Muscle of back (tissue), 11 donors: Measurements from ENCODE around the gene SLC25A53. TPM values are rescaled to one million over a fixed set of nuclear protein-coding genes. Genes with fewer than 3 reads are reported as not detected.
"Not testable (repeated sequence)": the region's sequence is repeated elsewhere in the genome, so short reads cannot be mapped to it uniquely, and the experiment has no call there.

Source experiments
- DNase-seq, 3 donors: peaks; one replicate each; pipeline versions ENCODE4 v3.0.0 to v3.0.0-alpha.2; 2013
- polyA plus RNA-seq, 10 donors: library from polyadenylated mRNA; unstranded; fragments of 120-200 nt; gene quantifications; one replicate each; pipeline ENCODE4 v1.2.1, GENCODE V29; 2013; ENCODE audit not compliant: insufficient read length in 10 of 10

The SLC25A53 gene
- polyA plus RNA-seq, 10 donors, result 5.0 to 8.3 (median 6.7) TPM

DNA sequence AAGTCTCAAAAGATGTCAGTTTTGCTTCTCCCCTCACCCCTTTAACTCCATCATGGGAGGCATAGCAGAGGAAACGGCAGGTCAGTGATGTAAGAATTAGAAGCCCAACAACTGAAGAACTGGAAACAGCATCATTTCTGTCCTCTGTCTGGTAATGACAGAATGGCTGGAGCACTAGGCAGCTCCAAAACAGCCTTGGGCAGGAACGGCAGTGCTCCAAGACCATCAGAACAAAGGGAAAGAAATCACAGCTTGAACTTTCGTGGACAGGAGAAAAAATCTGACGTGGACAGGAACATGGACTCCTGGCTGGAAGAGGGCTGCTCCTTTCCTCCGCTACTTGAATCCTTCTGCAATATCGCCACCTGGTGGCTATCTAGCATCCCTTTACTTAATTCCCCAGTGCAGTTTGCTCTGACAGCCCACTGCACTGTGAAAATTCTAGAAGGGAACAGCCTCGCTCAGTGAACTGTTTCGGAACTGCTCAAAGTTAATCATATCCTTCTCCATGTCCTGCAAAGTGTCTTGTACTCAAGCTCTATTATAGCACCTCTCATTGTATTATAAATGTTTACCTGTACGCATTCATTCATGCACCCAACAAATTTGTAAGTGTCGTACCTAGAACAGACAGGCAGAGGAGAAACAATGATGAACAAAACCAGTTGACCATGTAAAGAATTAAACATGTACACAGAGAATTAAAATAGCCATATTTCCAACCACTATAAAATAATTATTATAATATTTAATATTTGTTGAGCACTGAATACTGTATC is 20.4 kb downstream of the SLC25A53 start:
- peak; percentile 78 to 92 (median 84) for DNase-seq

DNA sequence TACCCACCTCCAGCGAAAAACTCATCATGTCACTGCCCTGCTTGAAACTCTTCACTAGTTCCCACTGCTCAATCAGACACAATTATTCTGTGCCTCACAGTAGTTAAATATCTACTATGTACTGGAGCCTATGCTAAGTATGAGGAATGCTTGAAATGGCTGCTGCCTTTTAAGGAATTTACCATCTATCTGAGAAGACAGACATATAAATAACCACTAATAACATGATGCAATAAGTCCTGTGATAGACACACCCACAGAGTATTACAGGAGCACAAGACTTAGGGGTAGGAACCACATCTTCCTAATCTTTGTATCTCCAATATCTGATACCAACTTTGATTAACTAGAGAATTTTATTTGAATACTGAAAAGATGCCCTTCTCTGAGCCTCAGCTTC is 21.1 kb downstream of the SLC25A53 start:
- no peak for DNase-seq

DNA sequence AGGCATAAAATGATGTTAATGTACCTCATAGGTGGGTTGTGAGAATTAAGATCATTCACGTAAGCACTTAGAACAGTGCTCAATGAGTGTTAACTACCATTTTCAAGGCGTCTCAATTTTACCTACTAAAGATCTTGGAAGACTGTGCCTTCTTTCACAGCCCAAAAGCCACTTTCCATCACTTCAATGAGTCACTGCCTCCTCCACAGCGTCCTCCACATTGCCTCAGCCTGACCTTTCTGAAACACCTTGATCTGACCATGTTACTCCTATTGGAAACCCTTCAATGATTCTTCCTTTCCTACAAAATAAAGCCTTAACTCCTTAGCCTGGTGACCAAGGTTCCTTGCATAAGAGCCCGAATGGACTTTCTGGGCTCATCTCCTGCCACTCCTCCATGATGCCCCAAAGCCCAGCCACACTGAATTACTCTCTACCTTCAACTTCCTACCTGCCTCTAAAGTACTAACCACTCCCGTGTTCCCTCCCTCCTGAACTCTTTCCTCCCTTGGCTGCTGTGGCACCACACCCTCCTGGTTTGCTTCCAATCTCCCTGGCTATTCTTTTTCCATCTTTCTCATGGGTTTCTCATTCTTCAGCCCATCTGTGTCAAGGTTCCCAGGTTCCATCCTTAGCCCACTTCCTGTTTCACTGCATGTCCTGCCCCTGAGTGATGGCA is 22.1 kb downstream of the SLC25A53 start:
- DNase-seq, result no peak

DNA sequence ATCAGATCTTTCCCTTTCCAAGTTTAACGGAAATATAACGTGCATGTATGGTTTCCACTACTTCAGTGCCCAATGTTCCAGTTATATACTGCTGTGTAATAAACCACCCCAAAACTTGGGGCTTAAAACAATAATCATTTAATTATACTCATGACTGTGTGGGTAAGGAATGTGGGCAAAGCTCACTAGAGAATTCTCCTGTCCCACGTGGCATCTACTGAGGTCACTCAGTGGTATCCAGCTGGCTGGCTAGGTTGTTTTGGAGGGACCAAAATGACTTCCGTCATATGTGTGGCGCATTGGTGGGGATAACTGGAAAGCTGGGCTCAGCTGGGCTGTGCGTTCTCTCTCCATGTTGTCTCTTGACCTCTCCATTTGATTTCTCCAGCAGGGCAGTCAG is 26.0 kb downstream of the SLC25A53 start:
- DNase-seq, result no peak

DNA sequence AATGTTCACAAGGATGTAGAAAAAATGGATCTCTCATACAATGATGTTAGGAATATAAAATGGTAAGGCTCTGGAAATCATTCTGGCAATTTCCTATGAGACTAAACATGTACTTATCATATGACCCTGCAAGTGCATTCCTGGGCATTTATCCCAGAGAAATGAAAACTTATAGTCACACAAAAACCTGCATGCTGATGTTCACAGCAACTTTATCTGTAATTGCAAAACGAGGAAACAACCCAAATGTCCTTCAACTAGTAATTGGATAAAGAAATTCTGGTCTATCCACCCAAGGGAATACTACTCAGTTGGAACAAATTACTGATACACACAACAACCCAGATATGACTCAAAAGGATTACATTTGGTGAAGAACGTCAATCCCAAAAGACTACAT is 30.0 kb downstream of the SLC25A53 start:
- DNase-seq, result no peak

DNA sequence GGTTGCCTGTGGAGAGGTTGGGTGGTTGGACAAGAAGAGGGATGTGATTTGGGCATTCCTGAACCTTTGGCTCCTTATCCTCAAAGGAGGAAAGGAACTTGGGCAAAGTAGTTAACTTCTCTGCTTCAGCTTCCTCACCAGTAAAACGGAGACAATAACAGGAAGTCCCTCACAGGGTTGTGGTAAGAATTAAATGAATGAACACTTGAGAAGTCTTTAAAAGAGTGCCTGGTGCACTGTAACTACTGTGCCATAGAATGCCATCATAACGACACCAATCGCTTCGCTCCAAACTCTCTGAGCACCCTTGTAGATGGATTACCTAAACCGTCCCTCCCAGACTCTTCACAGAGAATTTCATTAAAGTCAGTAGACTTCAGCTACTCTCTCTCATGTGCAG is 34.0 kb downstream of the SLC25A53 start:
- DNase-seq, result no peak

DNA sequence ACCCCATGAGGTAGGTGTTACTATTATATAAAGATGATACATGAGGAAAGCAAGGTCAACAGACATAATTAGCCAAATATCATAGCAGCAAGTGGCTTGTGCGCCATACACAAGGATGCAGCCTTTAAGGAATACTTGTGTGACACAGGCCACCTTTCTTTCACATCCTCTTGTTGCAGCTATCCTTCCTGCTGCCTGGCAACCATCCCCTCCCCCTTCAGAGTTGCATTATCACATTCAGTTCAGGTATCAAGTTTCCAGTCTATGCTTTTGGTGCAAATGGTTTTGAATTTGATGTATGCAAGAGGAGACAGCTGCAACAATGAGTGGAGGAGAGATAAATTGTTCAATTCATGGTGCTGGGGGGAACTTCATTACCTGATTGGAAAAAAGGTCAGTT is 38.0 kb downstream of the SLC25A53 start:
- no peak for DNase-seq

DNA sequence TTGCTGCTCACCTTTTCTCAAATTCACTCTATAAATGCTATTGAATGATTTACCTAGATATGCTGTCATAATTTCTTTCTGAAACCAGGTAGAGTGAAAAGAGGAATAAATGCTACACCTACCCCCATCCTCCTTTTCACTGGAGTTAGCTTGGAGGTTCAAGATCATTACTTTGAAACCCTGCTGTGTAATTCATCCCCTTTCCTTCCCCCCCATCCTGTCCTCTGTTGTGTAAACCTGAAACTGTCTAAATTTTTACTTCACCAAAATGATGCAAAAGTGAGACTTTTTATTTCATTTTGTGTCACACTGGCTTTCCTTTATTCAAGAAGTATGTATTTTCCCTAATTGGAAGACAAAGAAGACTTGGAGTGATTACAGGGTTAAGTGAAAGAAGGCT is 39.0 kb downstream of the SLC25A53 start:
- no peak for DNase-seq

DNA sequence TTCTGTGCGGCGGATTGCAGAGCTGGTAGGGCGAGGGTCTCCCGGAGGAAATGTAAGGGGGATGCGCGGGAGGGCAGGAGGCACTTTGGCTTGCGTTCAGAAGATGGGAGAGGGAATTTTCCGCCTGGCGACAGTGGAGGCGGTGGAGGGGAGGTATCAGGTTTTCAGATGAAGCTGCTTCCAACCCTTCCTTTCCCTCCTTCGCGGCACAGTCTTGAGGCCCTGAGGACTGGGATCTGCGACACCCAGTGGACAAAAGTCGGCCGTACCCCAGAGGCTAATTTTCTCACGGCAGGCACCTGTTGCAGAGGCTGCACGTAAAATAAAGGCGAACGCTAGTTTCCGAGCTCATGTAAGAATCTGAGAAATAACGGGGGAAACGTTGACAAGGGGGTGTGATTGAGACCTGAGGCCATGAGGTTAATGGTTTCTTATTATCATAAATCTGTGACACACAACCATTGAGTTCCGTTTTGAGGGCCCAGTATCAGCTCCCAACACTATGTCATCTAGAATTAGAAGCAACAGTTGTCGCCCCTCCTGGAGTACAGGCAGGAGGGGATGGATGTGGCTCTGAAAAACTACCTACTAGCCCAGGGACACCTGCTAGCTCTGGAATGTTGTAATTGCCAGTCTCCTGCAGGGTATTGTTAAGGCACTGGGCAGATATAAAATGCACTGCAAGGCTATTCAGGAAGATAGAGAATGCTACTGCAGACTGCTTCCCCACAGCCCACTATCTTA is 43.4 kb downstream of the SLC25A53 start:
- peak; percentile 28 to 54 (median 30) for DNase-seq

DNA sequence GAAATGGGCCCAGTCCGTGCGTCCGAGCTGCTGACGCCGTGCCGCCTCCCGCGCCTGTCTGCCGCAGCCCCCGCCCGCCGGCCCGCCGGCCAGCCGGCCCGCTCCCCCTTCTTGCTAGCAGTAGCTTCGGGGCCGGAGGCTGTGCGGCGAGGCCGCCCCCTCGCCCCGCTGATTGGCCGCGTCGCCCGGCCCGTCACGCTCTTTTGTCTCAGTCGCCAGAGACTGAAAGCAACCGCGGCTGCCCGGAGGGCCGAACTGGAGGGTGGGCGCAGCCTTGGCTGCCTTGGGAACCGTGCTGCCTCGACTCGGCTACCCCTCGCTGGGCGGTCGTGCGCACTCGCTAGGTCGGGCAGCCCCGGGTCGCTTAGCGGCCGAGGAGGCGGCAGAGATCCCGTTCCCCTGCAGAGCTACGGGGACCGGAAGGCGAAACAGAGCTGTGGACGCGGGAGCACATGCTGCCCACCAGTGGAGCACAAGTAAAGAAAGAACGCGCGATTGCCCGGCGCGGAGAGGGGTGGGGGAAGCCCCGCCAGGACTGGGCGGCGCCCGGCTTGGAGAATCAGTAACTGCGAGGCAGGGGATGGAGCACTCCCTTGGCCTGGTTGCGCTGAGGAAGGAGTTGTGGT is 44.4 kb downstream of the SLC25A53 start, which contains the start of gene ZCCHC18:
Gene ZCCHC18, plus strand, starts transcription at position 198 of the 626 bp plus-strand sequence. CDS start 1,589 bp downstream, outside the sequence.
- DNase-seq, result peak; percentile 28 to 89 (median 66)

DNA sequence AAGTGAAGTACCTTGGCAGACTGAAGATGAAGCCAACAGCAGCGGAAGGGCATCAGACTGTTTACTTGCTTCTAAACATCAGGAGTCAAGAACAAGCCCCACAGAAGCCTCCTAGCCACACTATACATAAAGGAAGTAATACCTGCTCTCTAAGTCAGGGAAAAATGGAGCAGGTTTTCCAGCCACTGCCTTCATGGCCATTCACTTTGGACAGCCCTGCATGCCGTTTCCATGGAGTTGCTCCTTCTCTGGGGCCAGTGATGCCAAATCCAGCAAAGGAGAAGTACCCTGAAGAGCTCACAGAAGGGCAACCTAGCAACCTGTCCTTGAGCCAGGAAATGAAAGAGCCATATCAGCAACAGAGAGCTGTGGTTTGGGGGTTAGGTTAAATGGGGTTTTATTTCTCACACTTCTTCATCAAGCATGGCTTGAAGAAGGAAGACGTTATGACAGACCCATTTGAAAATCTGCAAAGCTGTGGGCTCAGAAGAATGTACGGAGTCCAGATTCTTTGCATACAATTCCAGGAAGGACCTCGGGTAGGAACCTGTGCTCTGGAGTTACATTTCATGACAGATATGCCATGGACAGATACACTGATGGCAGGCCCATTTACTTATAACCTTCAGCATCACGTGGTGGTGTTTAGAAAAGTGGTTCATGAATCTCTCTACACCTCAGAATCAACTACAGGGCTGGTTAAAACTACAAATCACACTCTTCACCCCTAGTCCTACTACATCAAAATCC is 46.1 kb downstream of the SLC25A53 start:
- DNase-seq, result not testable (repeated sequence)

DNA sequence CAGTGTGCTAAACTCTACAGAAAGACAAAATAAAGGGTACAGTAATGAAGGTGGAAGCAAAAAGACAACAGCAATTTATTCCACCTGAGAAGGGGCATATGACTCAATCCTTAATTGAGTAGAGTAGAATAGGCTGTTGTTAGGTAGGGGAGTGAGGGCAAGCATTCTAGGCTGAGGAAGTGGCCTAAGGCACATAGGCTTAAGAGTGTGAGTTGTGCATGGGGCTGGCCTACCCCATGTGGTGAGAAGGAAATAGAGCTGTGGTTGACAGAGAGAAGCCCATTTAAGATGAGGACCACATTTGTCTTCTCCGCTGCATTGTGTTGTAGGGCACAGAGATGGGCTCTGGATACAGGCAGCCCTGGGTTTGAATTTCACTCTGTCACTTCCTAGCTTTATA is 47.9 kb downstream of the SLC25A53 start:
- DNase-seq, result no peak

DNA sequence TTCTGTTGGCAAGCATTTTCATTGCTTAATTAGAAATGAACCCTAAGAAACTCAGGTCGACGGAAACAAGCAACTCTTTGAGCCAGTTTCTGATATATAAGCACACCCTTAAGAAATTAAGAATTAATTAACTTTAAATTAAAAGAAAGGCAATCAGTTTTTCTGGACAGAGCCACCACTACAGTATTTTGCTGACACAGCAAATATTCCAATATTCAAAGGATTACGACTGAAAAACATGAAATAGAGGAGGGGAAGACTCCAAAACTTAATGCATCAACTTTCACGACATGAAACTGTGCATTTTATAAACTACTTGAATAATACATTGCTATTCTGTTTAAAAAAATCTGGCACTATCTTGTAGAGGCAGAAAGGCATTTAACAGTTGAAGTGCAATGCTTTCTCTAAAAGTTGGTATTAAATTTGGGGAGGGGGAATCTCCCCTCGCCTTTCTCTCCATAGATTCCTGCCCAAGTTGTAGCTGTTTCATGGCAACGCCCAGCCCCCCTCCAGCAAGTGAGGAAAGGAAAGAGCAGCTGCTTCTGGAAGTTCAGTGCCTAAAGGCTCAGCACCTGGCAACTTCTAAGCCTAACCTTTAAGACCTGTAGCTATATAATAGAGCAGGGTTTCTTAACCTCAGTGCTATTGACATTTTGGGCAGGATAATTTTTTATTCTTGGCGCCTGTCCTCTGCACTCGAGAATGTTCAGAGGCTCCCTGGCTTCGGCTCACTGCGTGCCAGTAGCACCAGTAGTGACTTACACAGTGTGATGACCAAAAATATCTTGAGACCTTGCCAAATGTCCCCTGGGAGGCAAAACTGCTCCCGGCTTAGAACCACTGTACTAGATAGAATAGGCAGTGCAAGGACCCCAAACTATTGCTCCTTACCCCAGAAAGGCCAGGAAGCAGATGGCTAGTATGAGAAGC is 51.2 kb downstream of the SLC25A53 start:
- DNase-seq, result no peak

DNA sequence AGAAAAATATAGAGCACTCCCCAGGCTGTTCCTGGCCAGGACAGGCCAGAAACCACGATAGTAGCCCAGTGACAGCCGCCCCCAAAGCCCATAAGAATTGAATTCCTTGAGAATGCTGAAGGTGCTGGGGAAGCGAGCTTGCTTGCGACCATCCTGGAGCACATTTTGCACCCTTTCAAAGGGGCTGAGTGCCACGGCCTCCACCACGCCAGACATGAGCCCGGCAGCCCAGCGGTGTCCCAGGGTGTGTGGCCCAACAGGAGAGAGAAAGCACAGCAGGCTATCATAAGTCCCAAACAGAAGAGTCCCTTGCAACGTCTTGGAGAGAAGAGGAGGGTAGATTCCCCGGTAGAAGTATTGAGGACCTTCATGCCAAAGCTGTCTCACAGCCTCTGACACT is 52.1 kb downstream of the SLC25A53 start:
- no peak for DNase-seq

DNA sequence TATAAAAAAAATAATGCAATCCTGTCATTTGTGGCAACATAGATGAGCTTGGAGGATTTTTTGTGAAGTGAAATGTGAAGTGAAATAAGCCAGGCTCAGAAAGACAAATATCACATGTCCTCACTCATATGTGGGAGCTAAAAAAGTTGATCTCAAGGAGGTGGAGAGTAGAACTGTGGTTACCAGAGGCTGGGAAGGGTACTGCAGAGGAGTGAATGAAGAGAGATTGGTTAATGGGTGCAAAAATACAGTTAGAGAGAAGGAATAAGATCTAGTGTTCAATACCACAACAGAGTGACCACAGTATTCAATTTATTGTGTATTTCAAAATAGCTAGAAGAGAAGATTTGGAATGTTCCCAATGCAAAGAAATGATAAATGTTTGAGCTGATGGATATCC is 57.9 kb downstream of the SLC25A53 start:
- no peak for DNase-seq

DNA sequence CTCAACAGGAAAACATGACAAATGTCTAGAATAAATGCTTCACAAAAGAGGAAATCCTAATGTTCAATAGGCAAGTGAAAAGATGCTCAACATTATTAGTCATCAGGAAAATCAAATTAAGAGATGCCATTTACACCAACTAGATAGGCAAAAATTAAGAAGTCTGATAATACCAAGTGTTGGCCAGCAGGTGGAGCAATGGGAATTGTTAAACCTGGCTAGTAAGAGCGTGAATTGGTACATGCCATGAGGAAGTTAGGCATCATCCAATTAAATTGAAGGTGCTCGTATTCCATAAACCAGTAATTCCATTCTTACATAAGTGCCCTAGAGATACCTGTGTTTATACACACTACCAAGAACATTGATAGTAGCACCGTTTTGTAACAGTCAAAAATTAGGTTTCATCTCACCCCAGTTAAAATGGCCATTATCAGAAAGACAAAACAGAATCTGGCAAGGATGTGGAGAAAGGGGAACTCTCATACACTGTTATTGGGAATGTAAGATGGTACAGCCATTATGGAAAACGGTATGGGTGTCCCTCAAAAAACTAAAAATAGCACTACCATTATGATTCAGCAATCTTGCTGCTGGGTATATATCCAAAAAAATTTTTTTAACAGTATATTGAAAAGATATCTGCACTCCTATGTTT is 58.5 kb downstream of the SLC25A53 start:
- peak; percentile 41 to 67 (median 58) for DNase-seq

DNA sequence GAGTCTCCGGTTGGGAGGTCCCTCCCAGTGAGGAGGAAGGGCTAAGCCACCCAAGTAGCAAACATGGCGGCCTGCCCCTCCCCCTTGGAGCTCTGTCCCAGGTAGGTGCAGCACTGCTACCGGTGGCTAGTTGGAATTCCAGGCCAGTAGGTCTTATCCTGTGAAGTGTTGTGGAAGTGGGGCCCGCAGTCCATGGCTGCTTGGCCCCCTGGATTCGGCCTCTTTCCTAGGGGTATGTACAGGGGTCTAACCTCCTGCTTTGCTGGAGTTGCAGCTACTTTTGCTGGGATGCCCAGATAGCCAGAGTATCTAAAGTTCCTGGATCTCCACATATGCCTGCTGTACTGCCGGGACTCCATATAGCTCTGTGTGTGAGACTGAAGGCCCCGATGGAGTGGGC is 70.9 kb downstream of the SLC25A53 start:
- DNase-seq, result no peak

DNA sequence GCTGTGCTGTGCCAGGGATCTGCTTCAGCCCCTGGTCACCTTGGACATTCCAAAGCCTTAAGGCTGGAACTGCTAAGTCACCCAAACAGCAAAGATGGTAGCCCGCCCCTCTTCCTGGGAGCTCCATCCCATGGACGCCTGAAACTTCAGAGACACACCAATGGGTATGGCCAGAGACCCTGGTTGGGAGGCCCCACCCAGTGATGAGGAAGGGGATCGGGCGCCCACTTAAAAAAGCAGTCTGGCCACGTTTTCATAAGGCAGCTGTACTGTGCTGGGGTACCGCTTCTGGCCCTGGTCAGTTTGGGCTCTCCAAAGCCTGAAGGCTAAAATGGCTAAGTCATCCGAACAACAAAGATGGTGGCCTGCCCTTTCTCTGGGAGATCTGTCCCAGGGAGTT is 71.3 kb downstream of the SLC25A53 start:
- no peak for DNase-seq

DNA sequence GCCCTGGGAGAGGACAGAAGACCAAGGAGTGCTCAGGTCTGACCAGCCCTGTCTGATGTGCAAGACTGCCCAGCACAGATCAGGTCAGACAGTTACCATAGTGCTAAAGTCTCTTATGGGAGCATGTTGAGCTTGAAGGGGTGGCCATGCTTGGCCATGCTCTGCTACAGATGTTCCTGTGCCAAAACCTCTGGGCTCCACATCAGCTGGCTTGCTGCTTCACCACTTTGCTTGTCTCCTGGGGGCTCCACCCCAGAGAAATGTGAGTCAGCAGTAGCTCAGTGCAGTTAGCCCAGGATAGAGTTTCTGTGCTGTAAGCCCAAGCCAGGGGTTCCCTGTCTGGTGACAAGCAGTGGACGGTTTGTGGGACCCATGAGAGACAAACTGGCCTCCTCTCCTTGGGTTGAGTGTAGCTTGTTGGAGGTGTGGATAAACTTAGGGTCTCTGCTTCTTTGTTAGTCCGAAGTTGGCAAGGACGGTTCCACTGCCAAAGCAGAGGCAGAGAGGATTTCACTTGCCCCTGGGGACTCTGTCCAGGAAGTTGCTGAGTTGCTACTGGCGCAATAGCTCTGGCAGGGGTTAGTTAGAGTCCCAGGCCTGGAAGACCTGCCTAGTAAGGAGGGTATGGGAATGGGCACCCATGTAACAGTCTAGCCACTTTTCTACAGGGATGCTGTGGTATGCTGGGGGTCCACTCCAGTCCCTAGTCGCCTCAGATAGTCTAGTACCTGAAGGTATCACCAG is 72.1 kb downstream of the SLC25A53 start:
- no peak for DNase-seq
